Dendritic cell treated with granulocyte-macrophage colony-stimulating factor and Interleukin-4, amounts not matched to agents 40 ng/mL and 50 ng/mL, for 4 days (primary cell): ENCODE results near the gene KIFC1.

ENCODE experiments used
- H3K27ac Mint-ChIP-seq: one replicate; pipeline ENCODE4 v1.8.0; 2022; ENCODE audit warnings: mild to moderate bottlenecking, mixed read lengths
- H3K27me3 Mint-ChIP-seq: one replicate; pipeline ENCODE4 v1.8.0; 2022; ENCODE audit warnings: mild to moderate bottlenecking, mixed read lengths
- H3K36me3 Mint-ChIP-seq: one replicate; pipeline ENCODE4 v1.8.0; 2022; ENCODE audit warnings: low read depth, mixed read lengths
- H3K4me1 Mint-ChIP-seq: one replicate; pipeline ENCODE4 v1.8.0; 2022; ENCODE audit warnings: low read depth, mixed read lengths
- H3K4me3 Mint-ChIP-seq: one replicate; pipeline ENCODE4 v1.8.0; 2022; ENCODE audit warnings: mild to moderate bottlenecking, moderate library complexity, mixed read lengths
- H3K9me3 Mint-ChIP-seq: one replicate; pipeline ENCODE4 v1.8.0; 2022; ENCODE audit warnings: mixed read lengths
- intact Hi-C: fragments of 100-400 bp; cut with micrococcal nuclease; formaldehyde crosslinking; loops from one replicate; pipeline ENCODE4 v1.15.0; 2022

Gene KIFC1

DNA sequence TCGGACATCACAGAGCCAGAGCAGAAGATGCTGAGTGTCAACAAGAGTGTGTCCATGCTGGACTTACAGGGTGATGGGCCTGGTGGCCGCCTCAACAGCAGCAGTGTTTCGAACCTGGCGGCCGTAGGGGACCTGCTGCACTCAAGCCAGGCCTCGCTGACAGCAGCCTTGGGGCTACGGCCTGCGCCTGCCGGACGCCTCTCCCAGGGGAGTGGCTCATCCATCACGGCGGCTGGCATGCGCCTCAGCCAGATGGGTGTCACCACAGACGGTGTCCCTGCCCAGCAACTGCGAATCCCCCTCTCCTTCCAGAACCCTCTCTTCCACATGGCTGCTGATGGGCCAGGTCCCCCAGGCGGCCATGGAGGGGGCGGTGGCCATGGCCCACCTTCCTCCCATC is 51.4 kb downstream of the KIFC1 start:
- intact Hi-C loops: no loop called here
- H3K4me1 Mint-ChIP-seq: peaks cover 33% of the 10 kb centered on the region
- no peak overlapping the region for H3K4me3 Mint-ChIP-seq
- H3K27me3 Mint-ChIP-seq: no peaks in the 10 kb centered on the region
- no peaks in the 10 kb centered on the region for H3K9me3 Mint-ChIP-seq
- no peak overlapping the region for H3K27ac Mint-ChIP-seq
- H3K36me3 Mint-ChIP-seq: peaks cover 44% of the 10 kb centered on the region

- Mint-ChIP-seq H3K36me3 (peaks cover 44% of the 10 kb centered on the region), H3K27me3 (no peaks in the 10 kb centered on the region), H3K4me3 (no peak overlapping the region), H3K27ac (no peak overlapping the region), H3K9me3 (no peaks in the 10 kb centered on the region), H3K4me1 (peaks cover 41% of the 10 kb centered on the region)
- intact Hi-C loops: no loop called here
Observed at GRCh38 chr6:33443619-33444504, 52.2 kb downstream of the KIFC1 start.

- H3K27ac Mint-ChIP-seq: peak overlapping the region; percentile 30
- H3K36me3 Mint-ChIP-seq: peaks cover 46% of the 10 kb centered on the region
Observed at GRCh38 chr6:33445119-33445603, 53.5 kb downstream of the KIFC1 start.

DNA sequence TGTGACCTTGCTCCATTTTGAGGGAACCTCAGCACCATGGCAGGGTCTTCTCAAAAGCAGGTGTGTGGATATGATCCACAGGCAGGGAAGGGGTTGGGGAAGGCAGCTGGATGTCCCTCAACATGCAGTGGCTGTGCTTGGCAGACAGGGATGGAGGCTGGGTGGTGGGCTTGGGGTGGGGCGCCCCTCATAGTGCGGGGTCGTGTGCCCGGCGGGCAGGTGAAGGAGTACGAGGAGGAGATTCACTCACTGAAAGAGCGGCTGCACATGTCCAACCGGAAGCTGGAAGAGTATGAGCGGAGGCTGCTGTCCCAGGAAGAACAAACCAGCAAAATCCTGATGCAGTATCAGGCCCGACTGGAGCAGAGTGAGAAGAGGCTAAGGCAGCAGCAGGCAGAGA is 54.7 kb downstream of the KIFC1 start:
- intact Hi-C loops: no loop called here
- Mint-ChIP-seq H3K27ac (peak overlapping the region; percentile 62), H3K27me3 (no peaks in the 10 kb centered on the region), H3K4me1 (peaks cover 65% of the 10 kb centered on the region), H3K4me3 (no peak overlapping the region), H3K9me3 (no peaks in the 10 kb centered on the region), H3K36me3 (peaks cover 46% of the 10 kb centered on the region)

More at GRCh38 chr6:33445119-33445603, 53.5 kb downstream of the KIFC1 start:
- H3K4me1 Mint-ChIP-seq: peaks cover 54% of the 10 kb centered on the region
- intact Hi-C loops: no loop called here
- H3K9me3 Mint-ChIP-seq: no peaks in the 10 kb centered on the region
- H3K4me3 Mint-ChIP-seq: no peak overlapping the region
- no peaks in the 10 kb centered on the region for H3K27me3 Mint-ChIP-seq

DNA sequence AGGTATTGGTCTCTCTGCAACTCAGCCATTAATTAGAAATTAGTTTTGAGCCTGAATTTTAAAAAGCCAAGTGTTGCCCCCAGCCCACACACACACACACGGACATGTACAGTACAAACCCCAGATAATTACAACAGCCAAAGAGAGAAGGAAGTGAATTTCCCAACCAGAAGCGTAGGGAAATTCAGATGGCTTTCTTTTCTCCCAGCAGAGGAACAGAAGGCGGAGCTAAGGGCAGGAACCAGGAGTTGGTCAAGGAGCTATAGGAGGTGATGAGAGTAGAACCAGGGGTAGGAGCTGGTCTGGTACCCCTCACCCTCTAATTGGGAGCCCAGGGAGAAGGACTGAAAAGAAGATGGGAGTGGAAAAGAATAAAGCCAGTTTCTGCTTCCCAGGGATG is 58.8 kb downstream of the KIFC1 start:
- Mint-ChIP-seq H3K36me3 (peaks cover 57% of the 10 kb centered on the region), H3K27me3 (no peaks in the 10 kb centered on the region), H3K9me3 (no peaks in the 10 kb centered on the region), H3K27ac (peak overlapping the region; percentile 67), H3K4me3 (no peak overlapping the region), H3K4me1 (peaks cover 91% of the 10 kb centered on the region)
- intact Hi-C loops: loop anchor here (5.0 kb wide), 2 partner anchors 38 to 122 kb away; partner anchors contain the start of gene PHF1

DNA sequence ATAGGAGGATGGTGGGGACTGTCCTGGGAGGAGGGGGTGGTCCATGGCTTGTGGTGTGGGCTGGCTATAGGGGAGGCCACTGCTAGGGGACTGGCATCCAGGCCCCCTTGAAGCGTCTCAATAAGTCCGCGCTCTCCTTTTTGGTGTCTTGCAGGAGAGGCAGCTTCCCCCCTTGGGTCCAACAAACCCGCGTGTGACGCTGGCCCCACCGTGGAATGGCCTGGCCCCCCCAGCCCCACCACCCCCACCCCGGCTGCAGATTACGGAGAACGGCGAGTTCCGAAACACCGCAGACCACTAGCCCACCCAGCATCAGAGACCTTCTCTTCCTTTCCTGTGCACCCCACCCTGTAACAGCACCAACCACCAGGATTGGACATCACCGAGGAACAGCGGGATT is 60.0 kb downstream of the KIFC1 start:
- intact Hi-C loops: loop anchor here (5.0 kb wide), 2 partner anchors 39 to 121 kb away; partner anchors contain the start of gene PHF1
- H3K27ac Mint-ChIP-seq: peak overlapping the region; percentile 69
- no peaks in the 10 kb centered on the region for H3K27me3 Mint-ChIP-seq
- H3K4me1 Mint-ChIP-seq: peaks cover 84% of the 10 kb centered on the region
- no peaks in the 10 kb centered on the region for H3K9me3 Mint-ChIP-seq
- no peak overlapping the region for H3K4me3 Mint-ChIP-seq
- peaks cover 63% of the 10 kb centered on the region for H3K36me3 Mint-ChIP-seq

DNA sequence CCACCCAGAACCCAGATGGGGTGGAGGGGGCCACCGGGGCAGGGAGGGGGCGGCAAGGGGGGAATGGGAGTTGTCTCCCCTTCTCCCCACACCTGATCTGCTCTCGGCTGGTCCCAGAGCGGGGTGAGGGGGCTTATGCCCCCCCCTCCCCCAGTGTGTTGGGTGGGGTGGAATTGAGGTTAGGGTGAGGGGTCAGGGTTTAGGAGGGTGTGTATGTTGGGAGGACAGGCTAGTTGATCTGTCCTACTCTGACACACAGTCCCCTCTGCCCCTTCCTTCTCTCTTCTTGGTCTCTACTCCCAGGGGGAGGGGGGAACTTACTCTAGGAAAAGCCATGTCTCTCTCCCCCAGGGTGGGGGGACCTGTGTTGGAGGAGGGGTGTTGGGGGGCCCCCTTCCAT is 60.9 kb downstream of the KIFC1 start:
- peak overlapping the region; percentile 69 for H3K27ac Mint-ChIP-seq
- H3K4me1 Mint-ChIP-seq: peaks cover 75% of the 10 kb centered on the region
- peaks cover 60% of the 10 kb centered on the region for H3K36me3 Mint-ChIP-seq

DNA sequence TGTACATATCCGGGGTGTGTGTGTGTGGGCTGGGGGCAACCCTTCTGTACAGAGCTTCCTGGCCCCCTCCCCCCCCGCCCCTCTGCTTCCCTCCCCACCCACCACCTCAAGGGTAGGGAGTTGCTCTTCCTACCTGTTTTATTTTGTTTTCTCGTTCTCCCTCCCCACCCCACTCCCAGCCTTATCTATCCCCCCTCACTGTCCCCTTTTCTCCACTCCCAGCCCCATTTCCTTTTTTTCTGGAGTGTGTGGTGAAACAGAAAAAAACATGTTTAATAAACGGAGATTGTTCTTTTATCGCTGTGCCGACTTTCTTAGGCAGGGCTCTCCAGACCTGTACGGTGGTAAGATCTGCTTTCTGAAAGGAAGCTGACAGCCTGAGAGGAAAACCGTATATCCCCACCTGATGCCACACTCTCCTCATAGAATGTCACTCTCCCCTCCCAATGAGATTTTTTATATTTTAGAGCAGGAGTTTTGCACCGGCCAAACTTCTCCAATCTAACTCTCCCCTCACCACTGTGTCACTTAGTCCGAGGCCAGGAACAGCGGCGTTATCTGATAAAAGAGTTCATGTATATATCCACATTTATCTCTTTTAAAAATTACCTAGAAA is 61.9 kb downstream of the KIFC1 start:
- Mint-ChIP-seq H3K4me1 (peaks cover 67% of the 10 kb centered on the region), H3K27ac (peak overlapping the region; percentile 86), H3K27me3 (no peaks in the 10 kb centered on the region), H3K36me3 (peaks cover 50% of the 10 kb centered on the region), H3K4me3 (peak overlapping the region; percentile 93), H3K9me3 (no peaks in the 10 kb centered on the region)
- intact Hi-C loops: loop anchor here (1.0 to 5.0 kb wide), 3 partner anchors 41 to 119 kb away; partner anchors contain the start of genes KIFC1 and PHF1

More for the DNA sequence above, 60.9 kb downstream of the KIFC1 start:
- no peaks in the 10 kb centered on the region for H3K9me3 Mint-ChIP-seq
- H3K4me3 Mint-ChIP-seq: no peak overlapping the region
- H3K27me3 Mint-ChIP-seq: no peaks in the 10 kb centered on the region
- intact Hi-C loops: loop anchor here (5.0 kb wide), 2 partner anchors 40 to 120 kb away; partner anchors contain the start of gene PHF1

DNA sequence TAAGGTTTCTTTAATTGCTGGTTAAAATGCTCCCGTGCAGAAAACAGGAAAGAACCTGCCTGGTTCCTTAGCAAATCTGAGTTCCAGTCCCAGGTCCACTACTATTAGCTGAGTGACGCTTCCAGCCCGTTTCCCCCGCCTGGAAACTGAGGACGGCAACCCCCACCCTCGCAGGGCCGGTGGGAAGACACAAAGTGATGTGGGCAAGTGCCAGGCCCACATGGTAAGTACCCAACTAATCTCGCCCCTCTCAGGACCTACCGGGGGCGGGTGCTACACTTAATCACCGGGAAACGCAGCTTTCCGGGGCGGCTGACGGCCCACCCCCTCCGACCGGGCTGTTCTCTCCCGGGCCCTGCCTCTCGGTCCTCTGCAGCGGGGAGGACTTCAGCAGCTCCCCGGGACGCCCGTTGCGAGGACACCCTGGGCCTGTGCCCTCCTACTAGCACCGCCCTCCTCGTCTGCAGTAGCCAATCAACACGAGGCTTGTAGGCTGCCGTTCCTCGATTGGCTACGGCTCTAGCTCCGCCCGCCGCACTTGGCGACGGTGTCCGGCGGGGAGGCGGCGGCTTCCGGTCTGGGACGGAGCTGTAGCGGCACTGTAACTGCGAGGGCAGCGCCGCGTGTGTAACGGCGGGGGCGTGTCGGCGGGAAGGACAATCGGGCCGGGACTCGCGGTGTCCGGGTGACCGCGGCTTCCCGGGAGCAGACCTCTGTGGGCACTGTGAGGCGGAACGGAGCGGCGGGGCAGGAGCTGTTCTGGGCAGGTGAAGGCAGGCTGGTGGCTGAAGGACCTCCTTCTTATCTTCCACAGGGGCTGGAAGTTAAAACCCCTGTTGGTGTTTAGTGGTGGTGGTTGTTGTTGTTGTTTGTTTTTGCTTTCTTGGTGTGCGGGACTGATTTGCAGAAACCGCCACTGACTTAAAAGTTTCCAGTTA is 62.7 kb downstream of the KIFC1 start, which contains the start of gene ZBTB9:
ZBTB9 (plus strand) TSS at position 568 of the 938 bp plus-strand sequence. CDS start 525 bp downstream, outside the sequence.
- intact Hi-C loops: loop anchor here (1.0 to 5.0 kb wide), 3 partner anchors 42 to 118 kb away; partner anchors contain the start of genes KIFC1 and PHF1
- Mint-ChIP-seq H3K4me3 (peak within 1 kb of the TSS; percentile 93), H3K9me3 (no peaks in the 10 kb centered on the region)

GRCh38 chr6:33455051-33455450 is 63.4 kb downstream of the KIFC1 start:
- Mint-ChIP-seq H3K27me3 (no peaks in the 10 kb centered on the region), H3K36me3 (peaks cover 43% of the 10 kb centered on the region), H3K27ac (peak overlapping the region; percentile 86), H3K4me1 (peaks cover 51% of the 10 kb centered on the region), H3K4me3 (peak overlapping the region; percentile 93), H3K9me3 (no peaks in the 10 kb centered on the region)
- intact Hi-C loops: no loop called here

More for the DNA sequence above, 62.7 kb downstream of the KIFC1 start, which contains the start of gene ZBTB9:
- H3K36me3 Mint-ChIP-seq: peaks cover 43% of the 10 kb centered on the region
- peaks cover 59% of the 10 kb centered on the region for H3K4me1 Mint-ChIP-seq
- H3K27me3 Mint-ChIP-seq: no peaks in the 10 kb centered on the region
- H3K27ac Mint-ChIP-seq: peak within 1 kb of the TSS; percentile 86

DNA sequence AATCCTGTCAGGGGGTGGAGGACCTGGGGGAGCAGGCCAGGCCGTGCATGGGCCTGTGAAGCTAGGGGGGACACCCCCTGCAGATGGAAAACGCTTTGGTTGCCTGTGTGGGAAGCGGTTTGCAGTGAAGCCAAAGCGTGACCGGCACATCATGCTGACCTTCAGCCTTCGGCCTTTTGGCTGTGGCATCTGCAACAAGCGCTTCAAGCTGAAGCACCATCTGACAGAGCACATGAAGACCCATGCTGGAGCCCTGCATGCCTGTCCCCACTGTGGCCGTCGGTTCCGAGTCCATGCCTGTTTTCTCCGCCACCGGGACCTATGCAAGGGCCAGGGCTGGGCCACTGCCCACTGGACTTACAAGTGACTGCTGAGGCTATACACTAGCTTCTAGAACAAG is 64.5 kb downstream of the KIFC1 start:
- no peak overlapping the region for H3K27ac Mint-ChIP-seq

GRCh38 chr6:33458676-33459075 is 67.1 kb downstream of the KIFC1 start:
- no peak overlapping the region for H3K4me3 Mint-ChIP-seq
- H3K36me3 Mint-ChIP-seq: peaks cover 34% of the 10 kb centered on the region
- peaks cover 16% of the 10 kb centered on the region for H3K4me1 Mint-ChIP-seq
- H3K9me3 Mint-ChIP-seq: no peaks in the 10 kb centered on the region
- peaks cover 1% of the 10 kb centered on the region for H3K27me3 Mint-ChIP-seq
- intact Hi-C loops: no loop called here
- H3K27ac Mint-ChIP-seq: no peak overlapping the region

More for the DNA sequence above, 64.5 kb downstream of the KIFC1 start:
- H3K4me1 Mint-ChIP-seq: peaks cover 41% of the 10 kb centered on the region
- H3K27me3 Mint-ChIP-seq: no peaks in the 10 kb centered on the region
- intact Hi-C loops: no loop called here
- H3K36me3 Mint-ChIP-seq: peaks cover 43% of the 10 kb centered on the region
- H3K9me3 Mint-ChIP-seq: no peaks in the 10 kb centered on the region
- no peak overlapping the region for H3K4me3 Mint-ChIP-seq

DNA sequence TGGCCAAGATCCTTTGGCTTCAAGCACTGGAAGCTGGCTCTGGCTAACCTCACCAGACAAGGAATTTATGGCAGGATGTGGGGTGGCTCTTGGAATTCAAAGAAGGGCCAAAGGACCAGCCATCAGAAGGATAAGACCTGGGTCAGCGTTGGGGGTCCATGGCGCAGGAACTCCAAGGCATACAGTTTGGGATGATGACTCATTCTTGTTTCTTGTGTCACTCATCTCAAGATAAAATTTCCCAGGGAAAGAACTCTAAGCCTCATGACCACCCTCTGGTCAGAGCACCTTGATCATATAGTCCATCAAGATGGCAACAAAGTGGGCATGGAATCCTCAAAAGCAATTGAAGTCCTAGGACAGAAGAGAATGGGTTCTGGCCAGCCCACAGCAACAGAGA is 67.6 kb downstream of the KIFC1 start:
- H3K9me3 Mint-ChIP-seq: no peaks in the 10 kb centered on the region
- no peak overlapping the region for H3K27ac Mint-ChIP-seq
- intact Hi-C loops: no loop called here
- H3K36me3 Mint-ChIP-seq: peaks cover 29% of the 10 kb centered on the region
- no peak overlapping the region for H3K4me3 Mint-ChIP-seq
- H3K4me1 Mint-ChIP-seq: peaks cover 11% of the 10 kb centered on the region
- H3K27me3 Mint-ChIP-seq: peaks cover 3% of the 10 kb centered on the region
